Spleen (tissue), 7 donors: ENCODE measurements around the gene KIAA0319L.

Source experiments
- POLR2AphosphoS5 ChIP-seq, 3 donors: sonication (generic); formaldehyde crosslinking; IDR thresholded peaks; one replicate each; pipeline ENCODE4 v1.5.1; 2017; ENCODE audit warnings: antibody characterized with exemption in 3 of 3
- TF ChIP-seq, protein P1 (sequence below), 11 experiments: fragments of 200-600 bp in 7 of 11; fragments of 450-650 bp in 4 of 11; sonication (generic) in 4 of 11; IDR thresholded peaks in 8 of 11; conservative IDR thresholded peaks in 3 of 11; 1 replicate in 7 of 11; 2 replicates in 4 of 11; pipeline versions ENCODE4 v1.4.0 to v1.8.0; 2016 to 2021; ENCODE audit warnings: antibody characterized with exemption in 11 of 11, inconsistent platforms in 4 of 11, mild to moderate bottlenecking in 1 of 11
- donor health status: DM: no; HTN: no; CAD: no; lungs with moderate emphysema.
- donor health status: DM: no; HTN: no; CAD: no.
- donor health status: DM: no; HTN: no; CAD: no.

DNA sequence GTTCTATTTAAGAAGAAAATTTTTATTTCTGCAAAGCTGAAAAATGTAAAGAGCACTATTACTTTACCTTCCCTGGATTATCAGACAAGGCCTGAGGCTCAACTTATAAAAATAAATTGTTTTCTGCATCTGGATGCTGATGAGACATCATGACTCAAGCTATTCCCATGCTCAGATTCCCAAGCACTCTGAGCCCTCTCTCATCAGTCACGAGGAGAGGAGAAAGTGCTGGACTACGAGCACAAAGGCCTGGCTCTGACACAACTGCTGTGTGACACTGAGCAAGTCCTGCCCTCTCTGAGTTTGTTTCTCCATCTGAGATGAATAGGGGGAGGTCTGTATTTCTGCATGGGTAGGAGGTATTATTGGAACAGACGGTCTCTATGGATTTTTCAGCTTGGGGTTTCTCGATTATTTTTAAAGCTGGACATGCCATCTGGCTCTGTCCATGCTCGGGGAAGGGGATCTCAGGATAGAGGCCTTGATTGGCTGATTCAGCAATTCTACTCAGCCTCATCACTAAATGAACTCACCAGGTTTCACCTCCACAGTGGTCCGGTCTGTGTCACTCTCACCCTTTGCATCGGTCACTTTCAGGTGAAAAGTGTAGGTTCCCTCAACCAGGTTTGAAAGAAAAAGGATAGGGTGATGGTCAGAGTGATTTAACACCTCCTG, 107.7 kb downstream of the KIAA0319L start:
- TF ChIP-seq POLR2AphosphoS5 (IDR thresholded peaks at IDR 0.05) = no peak
- TF ChIP-seq, protein P1, sequence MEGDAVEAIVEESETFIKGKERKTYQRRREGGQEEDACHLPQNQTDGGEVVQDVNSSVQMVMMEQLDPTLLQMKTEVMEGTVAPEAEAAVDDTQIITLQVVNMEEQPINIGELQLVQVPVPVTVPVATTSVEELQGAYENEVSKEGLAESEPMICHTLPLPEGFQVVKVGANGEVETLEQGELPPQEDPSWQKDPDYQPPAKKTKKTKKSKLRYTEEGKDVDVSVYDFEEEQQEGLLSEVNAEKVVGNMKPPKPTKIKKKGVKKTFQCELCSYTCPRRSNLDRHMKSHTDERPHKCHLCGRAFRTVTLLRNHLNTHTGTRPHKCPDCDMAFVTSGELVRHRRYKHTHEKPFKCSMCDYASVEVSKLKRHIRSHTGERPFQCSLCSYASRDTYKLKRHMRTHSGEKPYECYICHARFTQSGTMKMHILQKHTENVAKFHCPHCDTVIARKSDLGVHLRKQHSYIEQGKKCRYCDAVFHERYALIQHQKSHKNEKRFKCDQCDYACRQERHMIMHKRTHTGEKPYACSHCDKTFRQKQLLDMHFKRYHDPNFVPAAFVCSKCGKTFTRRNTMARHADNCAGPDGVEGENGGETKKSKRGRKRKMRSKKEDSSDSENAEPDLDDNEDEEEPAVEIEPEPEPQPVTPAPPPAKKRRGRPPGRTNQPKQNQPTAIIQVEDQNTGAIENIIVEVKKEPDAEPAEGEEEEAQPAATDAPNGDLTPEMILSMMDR (IDR thresholded peaks at IDR 0.05 in 8 of 11, conservative IDR thresholded peaks at IDR 0.05 in 3 of 11) = no peak
